GM21447 (cell line): ENCODE measurements around the gene YPEL2.
"Not testable (repeated sequence)": the region's sequence is repeated elsewhere in the genome, so short reads cannot be mapped to it uniquely, and the experiment has no call there.

Experiments
- ATAC-seq: cut with Tn5 transposase; IDR thresholded peaks from one replicate; pipeline ENCODE4 v1.9.1; 2021; ENCODE audit not compliant: unreplicated experiment

YPEL2 gene

GRCh38 chr17:59374612-59375011, 43.2 kb downstream of the YPEL2 start:
- ATAC-seq, result no peak

- ATAC-seq, result peak; percentile 63
Observed at GRCh38 chr17:59375857-59376256, 44.4 kb downstream of the YPEL2 start.

GRCh38 chr17:59376506-59376905, 45.1 kb downstream of the YPEL2 start:
- ATAC-seq, result no peak

GRCh38 chr17:59377410-59377809, 46.0 kb downstream of the YPEL2 start:
- no peak for ATAC-seq

- ATAC-seq, result no peak
Observed at GRCh38 chr17:59378675-59379074, 47.2 kb downstream of the YPEL2 start.

- ATAC-seq, result no peak
Observed at GRCh38 chr17:59380474-59380873, 49.0 kb downstream of the YPEL2 start.

- no peak for ATAC-seq
Observed at GRCh38 chr17:59381716-59382570, 50.5 kb downstream of the YPEL2 start.

- no peak for ATAC-seq
Observed at GRCh38 chr17:59383893-59384292, 52.4 kb downstream of the YPEL2 start.

- ATAC-seq, result no peak
Observed at GRCh38 chr17:59387351-59388068, 56.1 kb downstream of the YPEL2 start.

GRCh38 chr17:59388069-59388556, 56.7 kb downstream of the YPEL2 start:
- ATAC-seq, result no peak

GRCh38 chr17:59389066-59389465, 57.6 kb downstream of the YPEL2 start:
- ATAC-seq, result no peak

GRCh38 chr17:59391021-59391420, 59.6 kb downstream of the YPEL2 start:
- ATAC-seq, result no peak

GRCh38 chr17:59392973-59393679, 61.7 kb downstream of the YPEL2 start:
- no peak for ATAC-seq

- not testable (repeated sequence) for ATAC-seq
Observed at GRCh38 chr17:59393742-59394410, 62.4 kb downstream of the YPEL2 start.

- ATAC-seq, result no peak
Observed at GRCh38 chr17:59396134-59396826, 64.8 kb downstream of the YPEL2 start.

- no peak for ATAC-seq
Observed at GRCh38 chr17:59397316-59398073, 66.0 kb downstream of the YPEL2 start.

- ATAC-seq, result no peak
Observed at GRCh38 chr17:59399914-59400313, 68.5 kb downstream of the YPEL2 start.

GRCh38 chr17:59400858-59401257, 69.4 kb downstream of the YPEL2 start:
- ATAC-seq, result no peak

- no peak for ATAC-seq
Observed at GRCh38 chr17:59401274-59401673, 69.8 kb downstream of the YPEL2 start.

GRCh38 chr17:59401725-59402124, 70.3 kb downstream of the YPEL2 start:
- no peak for ATAC-seq
